GM18508 (cell line): Measurements from ENCODE around the gene TLCD2.
"Not testable (repeated sequence)": the region's sequence is repeated elsewhere in the genome, so short reads cannot be mapped to it uniquely, and the experiment has no call there.

Experiments
- ATAC-seq: cut with Tn5 transposase; IDR thresholded peaks from one replicate; pipeline ENCODE4 v1.9.1; 2021; ENCODE audit warnings: moderate number of reproducible peaks; ENCODE audit not compliant: insufficient read depth, unreplicated experiment

Gene TLCD2, protein sequence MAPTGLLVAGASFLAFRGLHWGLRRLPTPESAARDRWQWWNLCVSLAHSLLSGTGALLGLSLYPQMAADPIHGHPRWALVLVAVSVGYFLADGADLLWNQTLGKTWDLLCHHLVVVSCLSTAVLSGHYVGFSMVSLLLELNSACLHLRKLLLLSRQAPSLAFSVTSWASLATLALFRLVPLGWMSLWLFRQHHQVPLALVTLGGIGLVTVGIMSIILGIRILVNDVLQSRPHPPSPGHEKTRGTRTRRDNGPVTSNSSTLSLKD

DNA sequence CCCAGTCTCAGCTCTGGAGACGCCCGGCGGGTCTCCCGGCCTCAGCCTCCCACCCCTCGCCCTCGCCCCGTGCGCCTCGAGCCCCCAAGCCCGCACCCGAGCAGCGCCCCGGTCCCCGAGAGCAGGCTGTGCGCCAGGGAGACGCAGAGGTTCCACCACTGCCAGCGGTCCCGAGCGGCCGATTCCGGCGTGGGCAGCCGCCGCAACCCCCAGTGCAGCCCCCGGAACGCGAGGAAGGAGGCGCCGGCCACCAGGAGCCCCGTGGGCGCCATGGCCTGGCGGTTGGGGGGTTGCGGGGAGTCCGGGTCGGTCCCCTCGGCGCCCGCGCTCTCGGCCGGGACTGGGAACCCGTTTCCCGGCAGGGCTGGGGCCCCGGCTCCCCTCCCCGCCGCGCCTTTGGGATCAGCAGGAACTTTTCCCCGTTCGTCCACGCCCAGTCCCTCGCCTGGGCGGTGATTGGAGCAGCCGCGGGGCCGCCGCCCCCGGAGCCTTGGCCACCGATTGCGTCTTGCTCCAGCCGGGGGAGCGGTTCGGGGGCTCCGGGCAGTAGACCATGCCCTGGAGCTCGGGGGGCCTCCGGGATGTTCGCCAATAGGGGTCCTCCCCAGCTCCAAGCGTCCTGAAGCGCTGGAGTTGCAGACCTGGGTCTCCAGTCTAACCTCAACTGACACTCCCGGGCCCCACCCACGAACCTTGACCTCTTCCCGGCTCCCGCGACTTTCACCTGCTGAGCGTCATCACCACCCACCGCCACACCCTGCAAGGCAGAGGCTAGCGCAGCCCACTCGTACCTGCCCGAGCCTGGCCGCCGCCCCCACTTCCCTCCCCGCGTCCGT, at the start of gene TLCD2:
TSS of gene TLCD2 (minus strand) at position 407 of the 836 bp plus-strand sequence. CDS start at position 272, 135 bp downstream.
- ATAC-seq = no peak

- no peak for ATAC-seq
Observed at GRCh38 chr17:1759529-1759928, 49.4 kb upstream of the TLCD2 start.

DNA sequence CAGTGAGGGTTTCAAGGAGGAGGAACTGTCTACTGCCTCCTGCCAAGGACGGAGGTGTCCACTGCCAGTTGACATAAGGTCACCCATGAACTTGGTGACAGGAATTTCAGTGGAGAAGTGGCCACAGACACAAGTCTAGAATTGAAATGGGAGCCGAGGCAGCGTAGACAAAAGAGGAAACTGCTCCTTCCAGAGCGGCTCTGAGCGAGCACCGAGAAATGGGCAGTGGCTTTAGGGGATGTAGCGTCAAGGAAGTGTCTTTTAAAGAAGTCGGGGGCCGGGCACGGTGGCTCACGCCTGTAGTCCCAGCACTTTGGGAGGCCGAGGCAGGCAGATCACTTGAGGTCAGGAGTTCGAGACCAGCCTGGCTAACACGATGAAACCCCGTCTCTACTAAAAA, 48.6 kb upstream of the TLCD2 start:
- ATAC-seq = no peak

DNA sequence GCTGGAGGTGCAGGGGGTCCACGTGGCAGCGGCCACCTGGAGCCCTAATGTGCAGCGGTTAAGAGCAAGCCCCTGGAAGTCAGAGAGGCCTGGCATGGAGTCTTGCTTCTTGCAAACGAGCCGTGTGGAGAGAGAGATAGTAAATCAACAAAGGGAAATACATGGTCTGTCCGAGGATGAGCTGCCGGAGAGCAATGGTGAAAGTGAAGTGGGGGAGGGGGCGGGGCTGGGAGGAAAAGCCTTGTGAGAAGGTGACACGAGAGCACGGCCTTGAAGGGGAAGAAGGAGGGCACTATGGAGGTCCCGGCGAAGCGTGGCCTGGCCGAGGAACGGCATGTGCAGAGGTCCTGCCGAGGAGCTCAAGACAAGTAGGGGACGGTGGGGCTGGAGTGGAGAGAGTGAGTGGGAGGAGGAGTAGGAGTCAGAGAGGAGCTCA, 45.7 kb upstream of the TLCD2 start:
- no peak for ATAC-seq

- ATAC-seq = no peak
Observed at GRCh38 chr17:1755252-1755826, 45.2 kb upstream of the TLCD2 start.

DNA sequence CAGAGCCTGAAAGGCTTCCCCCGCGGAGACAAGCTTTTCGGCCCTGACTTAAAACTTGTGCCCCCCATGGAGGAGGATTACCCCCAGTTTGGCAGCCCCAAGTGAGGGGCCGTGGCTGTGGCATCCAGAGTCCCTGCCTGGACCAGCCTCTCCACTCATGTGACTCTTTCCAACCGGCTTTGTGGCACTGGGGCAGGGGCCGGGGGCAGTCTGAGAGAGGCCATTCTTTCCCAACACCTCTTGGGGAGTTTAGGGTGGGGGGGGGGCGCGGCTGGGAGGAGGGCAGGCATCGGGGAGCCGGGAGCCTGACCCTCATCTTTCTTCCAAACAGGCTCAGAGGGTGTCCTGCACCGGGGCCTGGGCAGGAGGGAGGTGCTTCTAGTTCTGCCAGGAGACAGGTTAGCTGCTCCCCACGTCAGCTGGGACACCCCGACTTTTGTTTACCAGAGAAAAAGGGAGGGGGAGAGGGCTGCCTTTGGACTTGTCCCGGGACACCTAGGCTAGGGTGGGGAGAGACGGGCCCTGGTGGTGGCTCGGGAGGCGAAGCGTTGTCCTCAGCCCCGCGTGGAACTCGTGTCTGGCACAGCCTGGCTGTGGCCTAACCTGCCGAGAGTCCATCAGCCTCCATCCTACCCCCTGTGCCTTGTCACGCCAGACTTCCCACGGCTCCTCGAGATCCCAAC, 44.4 kb upstream of the TLCD2 start:
- ATAC-seq = no peak

GRCh38 chr17:1753767-1754429, 43.7 kb upstream of the TLCD2 start:
- ATAC-seq = no peak

DNA sequence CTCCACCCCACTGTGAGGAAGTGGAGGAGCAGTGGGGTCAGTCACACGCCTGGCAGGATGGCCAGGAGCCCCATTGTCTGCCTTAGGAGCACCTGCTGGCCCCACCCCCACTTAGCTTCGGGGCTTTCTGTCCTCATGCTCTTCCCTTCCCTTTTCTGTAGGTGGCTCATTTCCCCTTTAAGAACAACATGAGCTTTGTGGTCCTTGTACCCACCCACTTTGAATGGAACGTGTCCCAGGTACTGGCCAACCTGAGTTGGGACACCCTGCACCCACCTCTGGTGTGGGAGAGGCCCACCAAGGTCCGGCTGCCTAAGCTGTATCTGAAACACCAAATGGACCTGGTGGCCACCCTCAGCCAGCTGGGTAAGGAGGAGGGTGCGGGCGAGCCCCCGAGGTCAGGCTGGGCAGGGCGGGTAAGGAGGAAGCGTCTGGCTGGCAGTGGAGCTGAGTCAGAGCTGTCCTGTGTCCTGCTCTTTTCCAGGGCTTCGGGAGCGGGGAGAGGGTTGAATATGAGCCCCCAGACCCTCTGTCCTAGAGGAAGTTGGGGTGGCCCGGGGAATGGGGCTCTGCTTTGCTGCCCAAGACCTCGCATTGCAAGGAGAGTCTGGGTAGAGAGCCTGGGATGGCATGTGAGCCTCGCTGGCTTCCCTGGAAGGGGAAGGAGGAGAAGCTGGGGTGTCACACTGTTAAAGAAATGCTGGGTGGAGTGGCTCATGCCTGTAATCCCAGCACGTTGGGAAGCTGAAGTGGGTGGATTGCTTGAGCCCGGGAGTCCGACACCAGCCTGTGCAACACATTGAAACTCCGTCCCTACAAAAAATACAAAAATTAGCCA, 42.5 kb upstream of the TLCD2 start:
- ATAC-seq = no peak

DNA sequence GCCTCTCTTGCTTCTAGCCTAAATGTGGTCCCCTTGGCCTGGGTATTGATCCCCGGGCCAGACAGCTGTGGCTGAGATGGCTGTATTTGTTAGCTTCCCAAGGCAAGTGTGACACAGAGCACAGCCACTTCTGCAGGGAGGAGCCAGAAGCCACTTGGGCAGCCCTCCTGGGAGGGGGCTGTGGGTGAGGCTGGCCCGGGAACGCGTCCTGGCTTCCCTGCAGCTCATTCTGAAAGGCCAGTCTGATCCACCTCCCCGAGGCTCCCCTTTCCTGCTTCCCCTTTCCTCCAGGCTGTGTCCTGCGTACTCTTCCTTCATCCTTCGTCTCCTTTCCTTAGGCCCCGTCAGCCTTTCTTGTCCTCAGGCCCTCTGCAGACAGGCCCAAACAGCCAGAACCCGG, 40.5 kb upstream of the TLCD2 start:
- ATAC-seq = no peak

DNA sequence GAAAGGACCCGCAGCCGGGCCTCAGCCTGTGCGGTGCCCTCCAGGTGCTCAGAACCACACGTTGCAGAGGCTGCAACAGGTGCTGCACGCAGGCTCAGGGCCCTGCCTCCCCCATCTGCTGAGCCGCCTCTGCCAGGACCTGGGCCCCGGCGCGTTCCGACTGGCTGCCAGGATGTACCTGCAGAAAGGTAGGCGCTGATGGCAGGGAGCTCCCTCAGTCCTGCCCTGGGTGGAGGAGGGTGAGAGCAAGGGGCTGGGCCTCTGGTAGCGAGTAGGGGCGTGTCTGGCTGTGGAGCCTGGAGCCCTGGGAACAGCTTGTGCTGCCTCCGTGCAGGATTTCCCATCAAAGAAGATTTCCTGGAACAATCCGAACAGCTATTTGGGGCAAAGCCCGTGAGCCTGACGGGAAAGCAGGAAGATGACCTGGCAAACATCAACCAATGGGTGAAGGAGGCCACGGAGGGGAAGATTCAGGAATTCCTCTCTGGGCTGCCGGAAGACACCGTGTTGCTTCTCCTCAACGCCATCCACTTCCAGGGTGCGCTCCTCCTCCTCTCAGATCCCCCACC, 36.9 kb upstream of the TLCD2 start:
- ATAC-seq = no peak

DNA sequence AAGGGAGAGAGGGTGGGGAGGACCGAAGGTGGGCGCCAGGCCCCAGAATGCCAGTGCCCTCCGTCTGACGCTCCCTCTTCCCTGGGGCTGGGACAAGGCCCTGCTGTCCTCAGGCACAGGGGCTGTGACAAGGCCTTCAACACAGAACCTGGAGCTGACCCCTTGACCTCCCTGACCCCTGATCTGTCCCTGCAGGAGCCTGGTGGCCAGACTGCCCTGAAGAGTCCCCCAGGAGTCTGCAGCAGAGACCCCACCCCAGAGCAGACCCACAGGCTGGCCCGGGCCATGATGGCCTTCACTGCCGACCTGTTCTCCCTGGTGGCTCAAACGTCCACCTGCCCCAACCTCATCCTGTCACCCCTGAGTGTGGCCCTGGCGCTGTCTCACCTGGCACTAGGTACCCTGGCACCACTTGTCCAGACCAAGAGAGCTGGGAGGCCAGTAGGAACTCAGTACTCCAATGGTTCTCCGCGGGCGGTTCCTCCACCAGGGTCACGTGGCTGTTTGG, 35.4 kb upstream of the TLCD2 start:
- no peak for ATAC-seq

DNA sequence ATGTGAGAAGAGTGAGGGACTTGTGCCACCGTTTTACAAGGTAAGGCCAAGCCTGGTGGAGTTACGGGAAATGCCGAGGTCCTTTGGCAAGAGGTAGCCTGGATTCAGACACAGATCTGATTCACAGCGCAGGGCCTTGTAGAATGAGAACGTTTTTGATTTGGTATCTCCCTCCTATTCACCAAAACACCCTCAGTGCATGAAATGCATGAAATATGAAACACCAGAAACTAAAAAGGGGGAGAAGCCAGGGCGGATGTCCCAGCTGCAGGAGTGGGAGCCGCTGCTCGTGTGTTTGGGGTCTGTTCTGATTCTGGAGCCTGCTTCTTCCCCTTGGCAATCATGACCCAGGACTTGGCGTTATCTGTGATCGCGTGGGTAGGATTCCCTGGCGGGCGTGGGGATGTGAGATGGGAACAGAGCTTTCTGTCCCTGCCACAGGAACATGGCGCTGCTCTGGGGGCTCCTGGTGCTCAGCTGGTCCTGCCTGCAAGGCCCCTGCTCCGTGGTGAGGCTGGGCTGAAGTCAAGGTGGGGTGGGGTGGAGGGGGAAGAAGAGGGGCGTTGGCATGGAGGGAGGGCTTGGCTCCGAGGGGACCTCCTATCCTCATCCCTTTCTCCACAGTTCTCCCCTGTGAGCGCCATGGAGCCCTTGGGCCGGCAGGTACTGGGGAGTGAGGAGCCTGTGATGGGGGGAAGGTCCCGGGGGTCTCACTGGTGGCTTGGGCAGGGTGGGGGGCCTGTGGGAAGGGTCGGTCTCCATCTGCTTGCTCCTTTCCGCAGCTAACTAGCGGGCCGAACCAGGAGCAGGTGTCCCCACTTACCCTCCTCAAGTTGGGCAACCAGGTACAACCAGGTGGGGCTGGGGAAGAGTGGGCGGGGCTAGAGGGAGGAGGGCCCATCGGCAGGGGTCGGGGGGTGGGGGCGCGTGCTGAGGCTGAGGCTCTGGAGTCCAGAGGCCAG, 34.7 kb upstream of the TLCD2 start:
- no peak for ATAC-seq

DNA sequence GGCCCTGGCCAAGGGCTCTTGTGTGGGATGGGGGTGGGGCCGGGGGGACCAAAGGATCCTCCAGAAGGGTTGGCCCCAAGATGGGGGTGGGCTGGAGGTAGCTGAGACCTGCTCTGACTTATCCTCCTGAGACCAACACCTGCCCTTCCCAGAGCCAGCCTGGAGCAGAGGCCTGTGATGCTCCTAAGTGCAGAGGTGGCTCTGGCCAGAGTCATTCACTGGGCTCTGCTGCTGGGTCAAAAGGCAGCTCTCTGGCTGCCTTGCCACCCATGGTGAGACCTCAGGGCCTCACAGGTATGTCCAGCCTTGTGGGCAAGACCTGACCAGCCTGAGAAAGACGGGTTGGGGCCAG, 32.9 kb upstream of the TLCD2 start:
- ATAC-seq = no peak

DNA sequence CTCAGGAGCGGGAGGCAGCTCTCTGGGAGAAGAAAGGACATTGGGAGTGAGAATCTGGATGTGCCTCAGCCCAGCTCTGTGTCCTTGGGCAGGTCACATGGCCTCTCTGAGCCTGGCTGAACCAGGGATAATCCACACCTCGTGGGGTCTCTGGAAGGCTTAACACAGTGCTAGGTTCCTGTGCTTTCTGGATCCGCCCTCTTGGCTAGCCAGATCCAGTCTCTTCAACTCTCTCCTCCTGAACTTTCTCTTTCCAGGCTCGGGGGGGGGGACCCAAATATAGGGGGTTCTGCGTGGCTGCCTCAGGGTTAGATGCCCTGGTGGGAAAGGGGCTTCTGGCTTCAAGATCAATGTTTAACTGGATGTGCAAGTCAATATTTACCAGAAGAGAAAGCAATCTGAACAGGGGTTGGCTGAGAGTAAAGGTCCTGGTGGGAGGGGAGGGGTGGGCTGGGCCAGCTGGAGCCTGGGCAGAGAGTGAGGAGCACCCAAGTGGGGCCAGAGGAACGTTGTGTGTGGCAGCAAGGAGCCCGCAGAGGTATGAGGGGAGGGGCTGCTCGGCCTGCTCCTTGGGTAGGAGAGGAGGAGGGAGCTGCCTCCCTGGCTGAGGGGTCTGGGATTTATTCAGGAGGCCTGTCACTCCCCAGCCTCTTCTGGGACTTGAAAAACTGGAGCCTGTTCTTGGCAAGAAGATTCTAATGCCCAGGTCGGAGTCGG, 32.4 kb upstream of the TLCD2 start, which contains the start of gene SERPINF2:
TSS of gene SERPINF2 (plus strand) at position 501 of the 717 bp plus-strand sequence. CDS start 2,125 bp downstream, outside the sequence.
- ATAC-seq = no peak

DNA sequence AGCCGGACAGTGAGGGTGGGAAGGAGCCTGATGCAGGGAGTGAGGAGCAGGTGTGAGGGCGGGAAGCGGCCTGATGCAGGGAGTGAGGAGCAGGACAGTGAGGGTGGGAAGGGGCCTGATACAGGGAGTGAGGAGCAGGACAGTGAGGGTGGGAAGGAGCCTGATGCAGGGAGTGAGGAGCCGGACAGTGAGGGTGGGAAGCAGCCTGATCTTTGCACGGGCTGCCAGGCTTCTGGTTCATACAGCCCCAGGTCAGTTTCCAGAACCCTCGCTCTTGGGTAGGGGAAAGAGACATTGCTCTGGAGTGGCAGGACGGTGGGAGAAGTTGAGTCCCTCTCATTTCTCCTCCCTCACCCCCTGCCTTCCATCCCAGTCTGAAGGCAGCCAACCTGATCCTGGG, 31.7 kb upstream of the TLCD2 start:
- not testable (repeated sequence) for ATAC-seq

DNA sequence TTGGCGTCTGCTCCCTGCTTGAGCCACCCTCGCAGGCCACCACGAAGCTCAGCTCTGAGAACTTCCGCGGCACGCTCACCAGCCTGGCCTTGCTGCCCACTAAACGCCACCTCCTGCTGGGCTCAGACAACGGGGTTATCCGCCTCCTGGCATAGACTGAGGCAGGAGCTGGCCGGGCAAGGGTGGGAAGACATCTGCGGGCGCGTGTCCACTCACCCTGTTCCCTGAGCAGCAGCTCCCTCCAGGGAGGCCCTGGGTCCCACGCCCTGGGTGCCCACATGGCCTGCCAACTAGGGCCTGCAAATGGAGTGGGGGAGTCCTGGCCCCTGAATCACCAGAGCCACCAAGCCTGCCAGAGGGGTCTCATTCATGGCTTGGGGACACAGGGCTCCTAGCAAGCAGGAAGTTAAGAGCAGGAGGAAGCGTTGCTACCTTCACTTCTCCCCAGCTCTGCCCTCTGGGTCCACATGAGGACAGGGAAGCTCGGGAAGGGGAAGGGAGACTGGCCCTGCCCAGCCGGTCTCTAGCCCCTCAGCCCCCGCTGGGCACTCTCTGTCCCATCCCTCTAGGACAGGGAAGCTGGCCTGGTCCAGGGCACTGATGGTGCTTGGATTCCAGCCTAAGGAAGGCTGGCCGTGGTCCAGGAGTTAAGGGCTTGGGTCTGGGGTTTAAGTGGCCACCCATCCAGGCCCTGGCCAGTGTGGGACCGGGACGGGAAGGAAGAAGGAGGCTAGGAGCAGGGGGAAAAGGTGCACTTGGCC, 27.5 kb upstream of the TLCD2 start:
- ATAC-seq = no peak
